H9 (cell line): Measurements from ENCODE around the gene SNX21. TPM values are rescaled to one million over a fixed set of nuclear protein-coding genes. Genes with fewer than 3 reads are reported as not detected.

Experiments used
- DNase-seq: peaks from one replicate; pipeline ENCODE4 v3.0.0-alpha.2; 2017
- H2AFZ ChIP-seq: one replicate; pipeline ENCODE4 v1.6.1; 2013; ENCODE audit warnings: mild to moderate bottlenecking, low read length, control low read depth, moderate library complexity
- H2AK5ac ChIP-seq: 2 replicates; pipeline ENCODE4 v1.6.1; 2013; ENCODE audit warnings: low read length, control low read depth, mixed read lengths; ENCODE audit not compliant: insufficient read length
- H2BK120ac ChIP-seq: one replicate; pipeline ENCODE4 v1.6.1; 2013; ENCODE audit warnings: low read depth, mild to moderate bottlenecking, low read length, control low read depth, inconsistent platforms; ENCODE audit not compliant: poor library complexity, severe bottlenecking
- H2BK12ac ChIP-seq: 2 replicates; pipeline ENCODE4 v1.6.1; 2013; ENCODE audit warnings: low read length, control low read depth, mixed read lengths, low read depth; ENCODE audit not compliant: insufficient read length
- H2BK15ac ChIP-seq: 2 replicates; pipeline ENCODE4 v1.6.1; 2013; ENCODE audit warnings: low read depth, low read length, control low read depth
- H2BK20ac ChIP-seq: one replicate; pipeline ENCODE4 v1.6.1; 2013; ENCODE audit warnings: low read depth, mild to moderate bottlenecking, low read length, control low read depth, inconsistent platforms; ENCODE audit not compliant: poor library complexity, severe bottlenecking
- H2BK5ac ChIP-seq: 2 replicates; pipeline ENCODE4 v1.6.1; 2013; ENCODE audit warnings: low read length, control low read depth, mixed read lengths; ENCODE audit not compliant: insufficient read length
- H3K14ac ChIP-seq: 2 replicates; pipeline ENCODE4 v1.6.1; 2013; ENCODE audit warnings: low read length, control low read depth; ENCODE audit not compliant: insufficient read depth
- H3K18ac ChIP-seq: 2 replicates; pipeline ENCODE4 v1.6.1; 2013; ENCODE audit warnings: low read depth, mild to moderate bottlenecking, mixed read lengths, low read length, control low read depth; ENCODE audit not compliant: insufficient read length
- H3K23ac ChIP-seq: 2 replicates; pipeline ENCODE4 v1.6.1; 2013; ENCODE audit warnings: low read length, control low read depth, mixed read lengths, low read depth; ENCODE audit not compliant: insufficient read length
- H3K23me2 ChIP-seq: 2 replicates; pipeline ENCODE4 v1.6.1; 2013; ENCODE audit warnings: low read depth, mild to moderate bottlenecking, mixed read lengths, low read length, control low read depth; ENCODE audit not compliant: insufficient read length, poor library complexity, severe bottlenecking
- H3K27ac ChIP-seq: 2 replicates; pipeline ENCODE4 v1.5.1; 2013; ENCODE audit warnings: low read length, control low read depth, mixed read lengths, low read depth; ENCODE audit not compliant: insufficient read length
- H3K27me3 ChIP-seq: 2 replicates; pipeline ENCODE4 v1.6.1; 2013; ENCODE audit warnings: low read length, control low read depth, inconsistent platforms; ENCODE audit not compliant: insufficient read depth
- H3K4ac ChIP-seq: 2 replicates; pipeline ENCODE4 v1.6.1; 2013; ENCODE audit warnings: low read depth, mild to moderate bottlenecking, control low read depth, inconsistent platforms, low read length, moderate library complexity
- H3K4me1 ChIP-seq: 2 replicates; pipeline ENCODE4 v1.6.1; 2013; ENCODE audit warnings: low read length, control low read depth, inconsistent platforms; ENCODE audit not compliant: insufficient read depth
- H3K4me2 ChIP-seq: 2 replicates; pipeline ENCODE4 v1.6.1; 2013; ENCODE audit warnings: low read length, control low read depth, mixed read lengths; ENCODE audit not compliant: insufficient read length, insufficient read depth
- H3K56ac ChIP-seq: 2 replicates; pipeline ENCODE4 v1.6.1; 2013; ENCODE audit warnings: low read depth, mild to moderate bottlenecking, mixed read lengths, low read length, control low read depth; ENCODE audit not compliant: insufficient read length
- H3K79me1 ChIP-seq: 2 replicates; pipeline ENCODE4 v1.6.1; 2013; ENCODE audit warnings: low read depth, mild to moderate bottlenecking, moderate library complexity, low read length, control low read depth, inconsistent platforms; ENCODE audit not compliant: insufficient read depth, poor library complexity, severe bottlenecking
- H3K79me2 ChIP-seq: 2 replicates; pipeline ENCODE4 v1.6.1; 2013; ENCODE audit warnings: low read length, control low read depth, inconsistent platforms; ENCODE audit not compliant: insufficient read depth
- H3K9ac ChIP-seq: 2 replicates; pipeline ENCODE4 v1.6.1; 2013; ENCODE audit warnings: low read length, control low read depth, mixed read lengths; ENCODE audit not compliant: insufficient read length; ENCODE audit errors: extremely low read depth
- H3K9me3 ChIP-seq: one replicate; pipeline ENCODE4 v1.6.1; 2013; ENCODE audit warnings: low read depth, low read length, inconsistent platforms; ENCODE audit not compliant: control insufficient read depth
- H3T11ph ChIP-seq: one replicate; pipeline ENCODE4 v1.6.1; 2013; ENCODE audit warnings: mild to moderate bottlenecking, low read length, control low read depth, inconsistent platforms
- H4K20me1 ChIP-seq: one replicate; pipeline ENCODE4 v1.6.1; 2013; ENCODE audit not compliant: control insufficient read depth, insufficient read length, insufficient read depth
- H4K5ac ChIP-seq: 2 replicates; pipeline ENCODE4 v1.6.1; 2013; ENCODE audit warnings: low read depth, mild to moderate bottlenecking, mixed read lengths, low read length, control low read depth; ENCODE audit not compliant: insufficient read length
- H4K8ac ChIP-seq: replicated peaks from 2 replicates; pipeline ENCODE4 v1.6.1; 2013; ENCODE audit warnings: low read length, control low read depth, mixed read lengths, low read depth; ENCODE audit not compliant: insufficient read length
- H4K91ac ChIP-seq: 2 replicates; pipeline ENCODE4 v1.6.1; 2013; ENCODE audit warnings: low read depth, mild to moderate bottlenecking, moderate library complexity, mixed read lengths, low read length, control low read depth; ENCODE audit not compliant: insufficient read length
- H3K27ac Mint-ChIP-seq, 3 experiments: 2 replicates in 2 of 3; 3 replicates in 1 of 3; pipeline ENCODE4 v1.8.0; 2020 to 2021; ENCODE audit warnings: mixed read lengths in 3 of 3, mild to moderate bottlenecking in 1 of 3, moderate library complexity in 1 of 3
- H3K27me3 Mint-ChIP-seq: 2 replicates; pipeline ENCODE4 v1.8.0; 2021; ENCODE audit warnings: low read depth, mild to moderate bottlenecking, moderate library complexity, mixed read lengths
- H3K36me3 Mint-ChIP-seq, 3 experiments: 2 replicates in 2 of 3; 3 replicates in 1 of 3; pipeline ENCODE4 v1.8.0; 2020 to 2021; ENCODE audit warnings: low read depth in 3 of 3, mixed read lengths in 3 of 3; ENCODE audit not compliant: insufficient read depth in 1 of 3
- H3K4me1 Mint-ChIP-seq, 2 experiments: 2 replicates each; pipeline ENCODE4 v1.8.0; 2020; ENCODE audit warnings: mixed read lengths in 2 of 2
- H3K4me3 Mint-ChIP-seq, 2 experiments: 2 replicates in 1 of 2; 3 replicates in 1 of 2; pipeline ENCODE4 v1.8.0; 2020 to 2021; ENCODE audit warnings: mild to moderate bottlenecking in 2 of 2, mixed read lengths in 2 of 2, moderate library complexity in 1 of 2
- H3K9me3 Mint-ChIP-seq, 2 experiments: 2 replicates in 1 of 2; 3 replicates in 1 of 2; pipeline ENCODE4 v1.8.0; 2020; ENCODE audit warnings: mild to moderate bottlenecking in 2 of 2, mixed read lengths in 2 of 2, moderate library complexity in 1 of 2
- WGBS: extraction: QIAGEN DNeasy Blood & Tissue Kit; methylation state at CpG from one replicate; pipeline ENCODE4 v1.1.7; 2013; ENCODE audit warnings: missing lambda C conversion rate, low lambda C conversion rate, mixed read lengths; ENCODE audit not compliant: insufficient read length; ENCODE audit errors: extremely low coverage; 5-methylcytosine and 5-hydroxymethylcytosine counted together
- total RNA-seq: library from RNA; stranded (reverse); gene quantifications from 2 replicates; pipeline ENCODE4 v1.2.1, GENCODE V29; 2021
- TF ChIP-seq, protein P1 (sequence below): fragments of 200-600 bp; sonication (generic); conservative IDR thresholded peaks from 3 replicates; pipeline ENCODE4 v1.8.0; 2021; ENCODE audit warnings: antibody characterized with exemption, mild to moderate bottlenecking

Gene SNX21
- total RNA-seq, 1 experiment from 2014 or later = 20.5 TPM

DNA sequence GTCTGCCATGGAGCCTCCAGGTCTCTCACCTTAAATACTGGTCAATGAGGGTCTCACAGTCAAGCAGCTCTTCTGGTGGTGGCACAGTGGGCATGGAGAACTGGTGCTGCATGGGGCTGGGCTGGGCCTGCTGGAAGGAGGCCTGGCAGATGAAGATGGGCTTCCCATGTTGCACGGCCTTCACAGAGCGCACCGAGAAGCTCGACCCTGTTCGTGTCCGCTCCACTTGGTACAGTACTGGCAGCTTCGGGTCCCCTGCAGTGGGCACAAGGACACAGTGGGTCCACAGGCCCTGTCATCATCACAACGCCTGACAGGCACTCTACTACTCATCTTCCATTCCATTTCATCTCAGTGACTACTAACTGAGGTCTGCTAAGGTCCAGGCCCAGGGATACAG, 14.8 kb downstream of the SNX21 start:
- Mint-ChIP-seq H3K27me3 (no peaks in the 10 kb centered on the region), H3K27ac (peak overlapping the region in 2 of 3 experiments; percentile 75 to 77; a peak in 3 of 7 replicates), H3K36me3 (peaks cover 8 to 48% (median 46%) of the 10 kb centered on the region in 3 experiments), H3K4me3 (no peak overlapping the region), H3K9me3 (no peaks in the 10 kb centered on the region), H3K4me1 (peaks cover 15 to 16% of the 10 kb centered on the region in 2 experiments)
- Histone ChIP-seq H3T11ph (no peak overlapping the region), H3K18ac (no peak overlapping the region), H3K27me3 (no peaks in the 10 kb centered on the region), H2AK5ac (no peak overlapping the region), H3K27ac (no peak overlapping the region), H2BK20ac (no peak overlapping the region), H3K9me3 (no peaks in the 10 kb centered on the region), H4K20me1 (no peaks in the 10 kb centered on the region), H2BK5ac (no peak overlapping the region), H2AFZ (no peak overlapping the region), H4K91ac (no peak overlapping the region), H3K79me1 (no peaks in the 10 kb centered on the region), H3K4me2 (no peak overlapping the region), H3K79me2 (no peaks in the 10 kb centered on the region), H2BK120ac (no peak overlapping the region), H2BK12ac (no peak overlapping the region), H3K56ac (no peak overlapping the region), H3K23ac (no peak overlapping the region), H3K23me2 (no peaks in the 10 kb centered on the region), H4K5ac (no peak overlapping the region), H3K14ac (no peak overlapping the region), H3K9ac (no peak overlapping the region), H3K4me1 (0 out of 2 replicates have a peak, but pooled peaks cover 3% of the 10 kb centered on the region), H2BK15ac (no peak overlapping the region), H4K8ac (no peak overlapping the region), H3K4ac (no peak overlapping the region)
- no peak for DNase-seq
- WGBS = no CpG with 5 or more reads among the region's 8 CpGs
- TF ChIP-seq, protein P1, sequence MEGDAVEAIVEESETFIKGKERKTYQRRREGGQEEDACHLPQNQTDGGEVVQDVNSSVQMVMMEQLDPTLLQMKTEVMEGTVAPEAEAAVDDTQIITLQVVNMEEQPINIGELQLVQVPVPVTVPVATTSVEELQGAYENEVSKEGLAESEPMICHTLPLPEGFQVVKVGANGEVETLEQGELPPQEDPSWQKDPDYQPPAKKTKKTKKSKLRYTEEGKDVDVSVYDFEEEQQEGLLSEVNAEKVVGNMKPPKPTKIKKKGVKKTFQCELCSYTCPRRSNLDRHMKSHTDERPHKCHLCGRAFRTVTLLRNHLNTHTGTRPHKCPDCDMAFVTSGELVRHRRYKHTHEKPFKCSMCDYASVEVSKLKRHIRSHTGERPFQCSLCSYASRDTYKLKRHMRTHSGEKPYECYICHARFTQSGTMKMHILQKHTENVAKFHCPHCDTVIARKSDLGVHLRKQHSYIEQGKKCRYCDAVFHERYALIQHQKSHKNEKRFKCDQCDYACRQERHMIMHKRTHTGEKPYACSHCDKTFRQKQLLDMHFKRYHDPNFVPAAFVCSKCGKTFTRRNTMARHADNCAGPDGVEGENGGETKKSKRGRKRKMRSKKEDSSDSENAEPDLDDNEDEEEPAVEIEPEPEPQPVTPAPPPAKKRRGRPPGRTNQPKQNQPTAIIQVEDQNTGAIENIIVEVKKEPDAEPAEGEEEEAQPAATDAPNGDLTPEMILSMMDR = no peak
